Left ventricle myocardium inferior (tissue), 1 donor: ENCODE data around the gene CREB3. TPM values are rescaled to one million over a fixed set of nuclear protein-coding genes. Genes with fewer than 3 reads are reported as not detected.
A peak's percentile ranks its signal among the peaks of the same experiment; 100 is the strongest.

Experiments
- DNase-seq: peaks from one replicate; pipeline ENCODE4 v3.0.0-alpha.2; 2020
- H3K27ac ChIP-seq: fragments of 200-600 bp; replicated peaks from 2 replicates; pipeline ENCODE4 v1.8.0; 2021
- H3K27me3 ChIP-seq: fragments of 200-600 bp; 2 replicates; pipeline ENCODE4 v1.8.0; 2021; ENCODE audit warnings: low read depth
- H3K36me3 ChIP-seq: fragments of 200-600 bp; 2 replicates; pipeline ENCODE4 v1.8.0; 2021
- H3K4me1 ChIP-seq: fragments of 200-600 bp; 2 replicates; pipeline ENCODE4 v1.8.0; 2021
- H3K4me3 ChIP-seq: fragments of 200-600 bp; 2 replicates; pipeline ENCODE4 v1.8.0; 2021; ENCODE audit warnings: mild to moderate bottlenecking, moderate library complexity
- H3K9me3 ChIP-seq: fragments of 200-600 bp; replicated peaks from 2 replicates; pipeline ENCODE4 v1.8.0; 2021
- intact Hi-C: fragments of 100-400 bp; cut with micrococcal nuclease; formaldehyde crosslinking; loops from one replicate; pipeline ENCODE4 v1.11.0; 2022
- total RNA-seq: library from RNA; stranded (reverse); fragmentation: NEBNext Ultra II Directional; extraction: Animal tissue kit (Norgen Biotek cat#: 25700); gene quantifications from one replicate; pipeline ENCODE4 v1.2.1, GENCODE V29; 2021
- TF ChIP-seq, protein P1 (sequence below): fragments of 200-600 bp; IDR thresholded peaks from 2 replicates; pipeline ENCODE4 v1.8.0; 2021; ENCODE audit warnings: antibody characterized with exemption, mild to moderate bottlenecking, borderline replicate concordance
- donor health status: DM: no; HTN: yes; CAD: no; lungs with severe emphysema.

CREB3 gene
- total RNA-seq, 1 donor from 2014 or later: 20.6 TPM

- Histone ChIP-seq H3K9me3 (no peaks in the 10 kb centered on the region), H3K27me3 (no peaks in the 10 kb centered on the region), H3K4me3 (no peak overlapping the region), H3K27ac (no peak overlapping the region), H3K36me3 (peaks cover 99% of the 10 kb centered on the region), H3K4me1 (peaks cover 35% of the 10 kb centered on the region)
- no peak for DNase-seq
- TF ChIP-seq, protein P1, sequence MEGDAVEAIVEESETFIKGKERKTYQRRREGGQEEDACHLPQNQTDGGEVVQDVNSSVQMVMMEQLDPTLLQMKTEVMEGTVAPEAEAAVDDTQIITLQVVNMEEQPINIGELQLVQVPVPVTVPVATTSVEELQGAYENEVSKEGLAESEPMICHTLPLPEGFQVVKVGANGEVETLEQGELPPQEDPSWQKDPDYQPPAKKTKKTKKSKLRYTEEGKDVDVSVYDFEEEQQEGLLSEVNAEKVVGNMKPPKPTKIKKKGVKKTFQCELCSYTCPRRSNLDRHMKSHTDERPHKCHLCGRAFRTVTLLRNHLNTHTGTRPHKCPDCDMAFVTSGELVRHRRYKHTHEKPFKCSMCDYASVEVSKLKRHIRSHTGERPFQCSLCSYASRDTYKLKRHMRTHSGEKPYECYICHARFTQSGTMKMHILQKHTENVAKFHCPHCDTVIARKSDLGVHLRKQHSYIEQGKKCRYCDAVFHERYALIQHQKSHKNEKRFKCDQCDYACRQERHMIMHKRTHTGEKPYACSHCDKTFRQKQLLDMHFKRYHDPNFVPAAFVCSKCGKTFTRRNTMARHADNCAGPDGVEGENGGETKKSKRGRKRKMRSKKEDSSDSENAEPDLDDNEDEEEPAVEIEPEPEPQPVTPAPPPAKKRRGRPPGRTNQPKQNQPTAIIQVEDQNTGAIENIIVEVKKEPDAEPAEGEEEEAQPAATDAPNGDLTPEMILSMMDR: no peak
- intact Hi-C loops: no loop called here
Measured at GRCh38 chr9:35738924-35739323, 6.5 kb downstream of the CREB3 start.

DNA sequence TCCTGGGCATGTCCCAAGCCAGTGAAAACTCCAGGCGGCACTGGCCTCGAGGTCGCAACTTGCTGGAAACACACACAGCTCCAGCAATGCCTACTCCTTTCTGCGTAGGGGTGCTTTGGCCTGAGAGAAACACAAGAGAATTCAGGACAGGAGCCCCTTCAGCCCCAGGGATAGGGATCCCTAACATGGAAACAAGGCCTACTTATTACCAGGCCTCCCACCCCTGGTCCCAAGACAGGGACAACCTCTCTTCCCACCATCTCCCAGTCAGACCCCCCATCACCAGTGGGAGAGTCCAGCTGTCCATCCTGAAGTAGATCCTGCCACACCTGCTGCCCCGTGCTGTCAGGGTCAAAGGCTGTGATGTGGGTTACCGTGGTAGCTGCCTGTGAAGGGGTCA, 7.8 kb downstream of the CREB3 start:
- Histone ChIP-seq H3K36me3 (peaks cover 99% of the 10 kb centered on the region), H3K9me3 (no peaks in the 10 kb centered on the region), H3K4me1 (peaks cover 45% of the 10 kb centered on the region), H3K27ac (no peak overlapping the region), H3K4me3 (no peak overlapping the region), H3K27me3 (no peaks in the 10 kb centered on the region)
- TF ChIP-seq, protein P1: no peak
- no peak for DNase-seq
- intact Hi-C loops: no loop called here

- no peak overlapping the region for H3K27ac ChIP-seq
- H3K4me1 ChIP-seq: peaks cover 49% of the 10 kb centered on the region
- no peaks in the 10 kb centered on the region for H3K27me3 ChIP-seq
- no peaks in the 10 kb centered on the region for H3K9me3 ChIP-seq
- H3K36me3 ChIP-seq: peaks cover 89% of the 10 kb centered on the region
- DNase-seq: no peak
- no peak overlapping the region for H3K4me3 ChIP-seq
- TF ChIP-seq, protein P1: no peak
- intact Hi-C loops: no loop called here
Measured at GRCh38 chr9:35741740-35742139, 9.3 kb downstream of the CREB3 start.

GRCh38 chr9:35743452-35743851, 11.0 kb downstream of the CREB3 start:
- no peaks in the 10 kb centered on the region for H3K9me3 ChIP-seq
- no peak overlapping the region for H3K4me3 ChIP-seq
- H3K36me3 ChIP-seq: peaks cover 72% of the 10 kb centered on the region
- no peak overlapping the region for H3K27ac ChIP-seq
- TF ChIP-seq, protein P1: no peak
- no peak for DNase-seq
- H3K4me1 ChIP-seq: peaks cover 62% of the 10 kb centered on the region
- H3K27me3 ChIP-seq: no peaks in the 10 kb centered on the region
- intact Hi-C loops: no loop called here

DNA sequence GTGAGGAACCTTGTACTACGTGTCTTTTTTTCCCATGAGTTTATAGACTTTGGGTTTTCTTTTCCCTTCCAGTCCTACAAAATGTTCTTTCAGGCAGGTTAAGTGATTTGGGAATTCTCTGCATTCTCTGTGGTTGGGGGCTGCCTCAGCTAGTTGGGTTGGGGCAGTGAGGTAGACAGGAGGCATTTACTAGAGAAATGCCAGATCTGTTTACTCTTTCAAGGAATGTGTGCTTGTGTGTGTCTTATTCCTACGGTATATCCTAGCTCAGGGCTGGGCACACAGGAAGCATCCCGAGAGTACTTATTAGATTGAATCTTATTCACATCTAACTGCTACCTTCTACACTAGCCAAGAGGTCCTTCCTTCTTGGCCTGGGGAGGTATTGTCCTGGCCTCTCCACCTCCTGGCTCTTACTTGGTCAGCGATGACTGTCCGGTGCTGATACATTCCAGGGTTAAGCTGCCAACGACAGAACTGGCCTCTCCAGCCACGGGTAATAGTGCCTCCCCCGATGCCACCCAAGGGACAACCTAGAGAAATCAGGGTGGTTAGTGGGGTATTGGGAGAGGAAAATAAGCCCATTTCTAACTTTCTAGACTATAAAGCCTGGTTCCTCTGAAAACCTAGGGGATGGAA, 11.5 kb downstream of the CREB3 start:
- Histone ChIP-seq H3K9me3 (no peaks in the 10 kb centered on the region), H3K4me3 (no peak overlapping the region), H3K27ac (peak overlapping the region; percentile 43), H3K4me1 (peaks cover 65% of the 10 kb centered on the region), H3K27me3 (no peaks in the 10 kb centered on the region), H3K36me3 (peaks cover 66% of the 10 kb centered on the region)
- intact Hi-C loops: no loop called here
- DNase-seq: no peak
- TF ChIP-seq, protein P1: no peak
